Stimulated activated naive CD8-positive, alpha-beta T cell treated with anti-CD3 and anti-CD28 coated beads, Interleukin-15, amount 100 ng/mL, for 72 hours (primary cell): ENCODE results near the gene TBX6.
"Not testable (repeated sequence)": the region's sequence is repeated elsewhere in the genome, so short reads cannot be mapped to it uniquely, and the experiment has no call there.

Experiments used
- ATAC-seq: fragments of 150-1000 bp; cut with Tn5 transposase; 2 replicates; pipeline ENCODE4 v1.10.0; 2021; ENCODE audit warnings: mild to moderate bottlenecking, moderate library complexity
- DNase-seq, 2 donors: peaks; one replicate each; pipeline ENCODE4 v3.0.0; 2021 to 2022
- H3K27ac Mint-ChIP-seq, 2 donors: one replicate each; pipeline ENCODE4 v1.8.0; 2022; ENCODE audit warnings: mild to moderate bottlenecking in 2 of 2, mixed read lengths in 2 of 2, moderate library complexity in 2 of 2
- H3K27me3 Mint-ChIP-seq: one replicate; pipeline ENCODE4 v1.8.0; 2022; ENCODE audit warnings: mixed read lengths
- H3K4me1 Mint-ChIP-seq: one replicate; pipeline ENCODE4 v1.8.0; 2022; ENCODE audit warnings: mild to moderate bottlenecking, mixed read lengths
- H3K4me3 Mint-ChIP-seq, 2 donors: one replicate each; pipeline ENCODE4 v1.8.0; 2022; ENCODE audit warnings: mild to moderate bottlenecking in 2 of 2, mixed read lengths in 2 of 2, moderate library complexity in 1 of 2
- H3K9me3 Mint-ChIP-seq, 2 donors: one replicate each; pipeline ENCODE4 v1.8.0; 2022; ENCODE audit warnings: mixed read lengths in 2 of 2

Gene TBX6

DNA sequence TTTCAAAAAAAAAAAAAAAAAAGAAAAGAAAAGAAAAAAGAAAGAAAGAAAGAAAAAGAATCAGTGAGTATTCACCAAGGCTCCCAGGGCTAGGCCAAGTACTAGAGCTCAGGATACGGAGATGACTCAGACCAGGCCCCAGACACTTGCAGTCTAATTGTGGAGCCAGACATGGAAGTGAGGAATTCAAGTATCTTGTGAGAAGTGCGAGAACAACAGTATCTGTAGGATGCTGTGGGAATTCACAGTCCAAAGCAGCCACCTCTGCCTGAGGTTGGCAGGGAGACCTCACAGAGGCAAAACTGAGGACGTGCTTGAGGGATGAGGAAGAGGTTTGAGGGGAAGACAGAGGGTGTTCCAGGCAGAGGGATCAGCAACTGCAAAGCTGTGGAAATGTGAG lies 40.2 kb downstream of the TBX6 start:
- H3K27me3 Mint-ChIP-seq = peaks cover 16% of the 10 kb centered on the region
- no peaks in the 10 kb centered on the region for H3K9me3 Mint-ChIP-seq
- peaks cover 42% of the 10 kb centered on the region for H3K4me1 Mint-ChIP-seq
- ATAC-seq (no peak), DNase-seq (no peak)
- peak overlapping the region; percentile 88 to 92 for H3K4me3 Mint-ChIP-seq
- H3K27ac Mint-ChIP-seq = peak overlapping the region; percentile 35 to 95

- no peak overlapping the region for H3K4me3 Mint-ChIP-seq
- DNase-seq (no peak), ATAC-seq (no peak)
- H3K4me1 Mint-ChIP-seq = peaks cover 36% of the 10 kb centered on the region
- H3K27me3 Mint-ChIP-seq = peaks cover 15% of the 10 kb centered on the region
- H3K27ac Mint-ChIP-seq = no peak overlapping the region
- H3K9me3 Mint-ChIP-seq = no peaks in the 10 kb centered on the region
These were observed 41.9 kb downstream of the TBX6 start for GRCh38 chr16:30049871-30050270.

DNA sequence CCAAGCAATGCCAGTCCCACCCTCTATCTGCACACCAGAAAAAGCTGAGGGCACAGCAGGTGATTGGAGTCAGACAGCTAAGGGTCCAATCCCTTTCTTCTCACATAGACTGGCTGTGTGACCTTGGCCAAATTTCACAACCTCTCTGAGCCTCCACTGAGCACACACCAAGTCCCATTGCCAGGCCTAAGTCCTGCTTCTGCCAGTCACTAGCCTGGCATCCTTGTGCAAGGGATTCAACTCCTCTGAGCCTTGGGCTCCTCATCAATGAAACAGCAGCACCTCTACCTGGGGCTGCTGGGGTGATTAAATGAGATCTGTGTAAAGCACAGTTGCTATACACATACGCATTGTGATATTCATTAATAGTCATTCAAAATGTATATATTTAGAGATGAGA lies 45.1 kb downstream of the TBX6 start:
- peaks cover 9% of the 10 kb centered on the region for H3K4me1 Mint-ChIP-seq
- no peaks in the 10 kb centered on the region for H3K27me3 Mint-ChIP-seq
- no peak overlapping the region for H3K4me3 Mint-ChIP-seq
- no peak for DNase-seq
- ATAC-seq = no peak
- H3K9me3 Mint-ChIP-seq = no peaks in the 10 kb centered on the region
- no peak overlapping the region for H3K27ac Mint-ChIP-seq

DNA sequence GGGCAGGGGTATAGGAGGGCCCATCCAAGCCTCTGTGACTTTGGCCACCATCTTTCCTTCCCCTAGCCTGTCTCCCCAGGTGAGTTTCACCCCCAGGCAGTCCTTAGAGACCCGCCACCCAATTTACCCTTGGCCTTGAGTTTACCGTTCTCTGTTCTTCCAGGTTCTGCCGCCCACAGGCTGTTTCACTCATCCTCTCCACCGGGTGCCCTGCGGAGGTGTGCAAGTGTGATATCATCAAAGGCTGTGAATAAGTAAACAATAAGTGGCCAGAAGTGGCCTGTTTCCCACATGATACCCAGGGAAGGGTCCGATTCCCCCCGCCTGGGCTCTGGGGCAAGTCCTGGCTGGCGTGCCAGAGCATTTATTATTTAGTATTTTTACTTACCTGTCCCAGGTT lies 45.5 kb downstream of the TBX6 start:
- peak; percentile 28 for ATAC-seq
- no peaks in the 10 kb centered on the region for H3K9me3 Mint-ChIP-seq
- H3K27ac Mint-ChIP-seq = no peak overlapping the region
- no peaks in the 10 kb centered on the region for H3K27me3 Mint-ChIP-seq
- H3K4me3 Mint-ChIP-seq = no peak overlapping the region
- no peak for DNase-seq
- peaks cover 6% of the 10 kb centered on the region for H3K4me1 Mint-ChIP-seq

DNA sequence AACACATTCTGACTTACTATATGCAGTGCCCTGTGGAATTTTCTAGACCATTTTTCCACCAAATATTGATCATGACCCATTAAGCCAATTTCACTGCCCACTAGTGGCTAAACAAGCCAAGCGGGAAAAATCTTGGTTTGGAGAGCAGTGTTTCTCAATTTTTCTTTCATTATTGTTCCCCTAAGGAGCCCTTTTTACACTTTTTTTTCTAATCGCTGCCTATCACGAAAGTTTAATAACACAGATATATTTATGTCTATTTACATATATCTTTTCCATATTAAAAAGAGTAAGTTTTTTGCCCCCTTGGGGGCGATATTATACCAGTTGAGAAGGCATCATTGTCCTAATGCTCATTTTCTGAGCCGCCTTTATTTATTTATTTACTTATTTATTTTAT lies 49.9 kb downstream of the TBX6 start:
- no peaks in the 10 kb centered on the region for H3K4me1 Mint-ChIP-seq
- H3K27ac Mint-ChIP-seq = no peak overlapping the region
- no peak for ATAC-seq
- no peaks in the 10 kb centered on the region for H3K27me3 Mint-ChIP-seq
- no peak overlapping the region for H3K4me3 Mint-ChIP-seq
- DNase-seq = no peak
- no peaks in the 10 kb centered on the region for H3K9me3 Mint-ChIP-seq

- H3K9me3 Mint-ChIP-seq, ATAC-seq, H3K27me3 Mint-ChIP-seq, H3K4me3 Mint-ChIP-seq, H3K27ac Mint-ChIP-seq, DNase-seq, H3K4me1 Mint-ChIP-seq: not testable (repeated sequence)
These were observed 51.0 kb downstream of the TBX6 start for GRCh38 chr16:30040690-30041089.

DNA sequence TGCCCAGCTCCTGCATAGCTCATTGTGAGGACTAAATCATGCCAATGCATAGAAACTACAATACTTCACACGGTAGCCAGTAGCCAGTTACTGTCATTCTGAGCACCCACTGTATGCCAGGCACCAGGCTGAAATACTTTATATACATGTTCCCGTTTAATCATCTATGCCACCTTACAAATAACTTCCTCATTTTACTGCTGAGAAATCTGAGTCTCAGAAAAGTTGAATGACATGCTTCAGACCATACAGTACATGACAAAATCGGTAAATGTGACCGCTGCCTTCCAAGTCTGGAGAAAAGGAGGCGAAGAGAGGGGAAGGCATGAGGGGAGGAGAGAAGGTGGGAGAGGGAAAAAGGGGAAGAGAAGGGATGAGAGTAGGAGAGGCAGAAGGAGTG lies 51.5 kb downstream of the TBX6 start:
- Mint-ChIP-seq H3K27ac (no peak overlapping the region), H3K4me1 (peaks cover 5% of the 10 kb centered on the region), H3K27me3 (peaks cover 8% of the 10 kb centered on the region), H3K9me3 (no peaks in the 10 kb centered on the region), H3K4me3 (no peak overlapping the region)
- ATAC-seq (no peak), DNase-seq (no peak)
